ENCODE measurements around the gene RFC1.
"Not testable (repeated sequence)": the region's sequence is repeated elsewhere in the genome, so short reads cannot be mapped to it uniquely, and the experiment has no call there.

Gene RFC1

GRCh38 chr4:39365830-39366771 is at the start of gene RFC1:
RFC1 (minus strand) TSS chr4:39366362; CDS start chr4:39366241, 121 bp downstream.
- peak; percentile 96 for DNase-seq

GRCh38 chr4:39415678-39416283 is 49.6 kb upstream of the RFC1 start:
- no peak for DNase-seq

- not testable (repeated sequence) for DNase-seq
These were observed 45.4 kb upstream of the RFC1 start for GRCh38 chr4:39411561-39411960.

GRCh38 chr4:39410415-39410814 is 44.3 kb upstream of the RFC1 start:
- no peak for DNase-seq

GRCh38 chr4:39407584-39407885 is 41.4 kb upstream of the RFC1 start:
- DNase-seq = no peak

- DNase-seq = no peak
These were observed 40.8 kb upstream of the RFC1 start, which contains the start of gene KLB for GRCh38 chr4:39406763-39407583. KLB (plus strand) TSS chr4:39406930; CDS start chr4:39406950, 20 bp downstream.

GRCh38 chr4:39401640-39402039 is 35.5 kb upstream of the RFC1 start:
- not testable (repeated sequence) for DNase-seq

GRCh38 chr4:39394706-39395105 is 28.5 kb upstream of the RFC1 start:
- DNase-seq = no peak

GRCh38 chr4:39390603-39391002 is 24.4 kb upstream of the RFC1 start:
- no peak for DNase-seq

GRCh38 chr4:39384563-39384962 is 18.4 kb upstream of the RFC1 start:
- no peak for DNase-seq

- DNase-seq = no peak
These were observed 17.5 kb upstream of the RFC1 start for GRCh38 chr4:39383690-39384089.

GRCh38 chr4:39375478-39375877 is 9.3 kb upstream of the RFC1 start:
- DNase-seq = no peak

- not testable (repeated sequence) for DNase-seq
These were observed 5.0 kb upstream of the RFC1 start for GRCh38 chr4:39371209-39371608.

- no peak for DNase-seq
These were observed 3.1 kb upstream of the RFC1 start for GRCh38 chr4:39369301-39369700.

- no peak for DNase-seq
These were observed 1.0 kb upstream of the RFC1 start for GRCh38 chr4:39367166-39367565.

GRCh38 chr4:39365360-39365759 is 802 bp downstream of the RFC1 start:
- DNase-seq = no peak

- DNase-seq = no peak
These were observed 2.3 kb downstream of the RFC1 start for GRCh38 chr4:39363773-39364393.

GRCh38 chr4:39362827-39363226 is 3.3 kb downstream of the RFC1 start:
- no peak for DNase-seq

- not testable (repeated sequence) for DNase-seq
These were observed 5.6 kb downstream of the RFC1 start for GRCh38 chr4:39360611-39361010.

- no peak for DNase-seq
These were observed 9.2 kb downstream of the RFC1 start for GRCh38 chr4:39357002-39357401.

GRCh38 chr4:39354254-39354552 is 12.0 kb downstream of the RFC1 start:
- DNase-seq = no peak

- DNase-seq = no peak
These were observed 12.5 kb downstream of the RFC1 start for GRCh38 chr4:39353478-39354253.

- peak; percentile 34 for DNase-seq
These were observed 13.0 kb downstream of the RFC1 start for GRCh38 chr4:39353149-39353477.
